HG03558 (cell line): ENCODE measurements around the gene GFY.
"Not testable (repeated sequence)": the region's sequence is repeated elsewhere in the genome, so short reads cannot be mapped to it uniquely, and the experiment has no call there.

Source experiments
- ATAC-seq: cut with Tn5 transposase; IDR thresholded peaks from one replicate; pipeline ENCODE4 v1.9.1; 2021; ENCODE audit warnings: moderate number of reproducible peaks; ENCODE audit not compliant: unreplicated experiment; ENCODE audit errors: extremely low read depth

Gene GFY

DNA sequence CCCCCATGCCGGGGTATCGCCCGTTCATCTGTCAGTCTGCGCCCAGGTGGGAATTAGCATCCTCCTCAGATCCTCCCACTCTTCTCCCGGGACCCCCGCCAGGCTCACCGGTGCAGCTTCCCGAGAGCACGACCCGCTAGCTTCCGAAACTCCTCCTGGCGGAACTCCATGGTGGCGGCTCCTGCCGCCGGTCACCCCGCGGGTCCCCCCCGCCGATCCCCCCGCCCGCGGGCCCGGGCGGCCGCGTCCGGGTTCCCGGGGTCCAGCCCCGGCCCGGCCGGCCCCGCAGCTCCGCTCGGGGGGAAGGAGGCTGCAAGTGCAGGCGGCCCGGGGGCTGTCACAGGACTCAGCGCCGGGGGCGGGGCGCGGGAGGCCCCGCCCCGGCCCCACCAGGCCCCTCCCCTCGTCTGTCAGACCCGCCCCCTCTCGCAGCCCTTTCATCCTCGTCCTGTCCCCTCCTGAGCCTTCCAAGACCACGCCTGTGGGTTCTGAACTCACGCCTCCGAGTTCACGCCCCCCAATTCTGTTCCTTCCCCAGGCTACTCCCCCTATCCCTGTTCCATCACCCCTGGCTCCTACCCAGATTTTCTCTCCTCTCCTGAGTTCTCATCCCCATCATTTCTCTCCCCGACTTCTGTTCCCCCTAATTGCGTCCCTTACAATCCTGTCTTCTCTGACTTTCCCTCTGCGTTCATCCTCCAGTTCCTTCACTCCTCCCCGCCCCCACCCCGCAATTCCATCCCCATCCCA is 16.2 kb downstream of the GFY start, which contains the start of gene SLC17A7:
Gene SLC17A7 (minus strand): TSS at position 318 of the 750 bp plus-strand sequence. CDS start 148 bp downstream, at position 170.
- no peak for ATAC-seq

DNA sequence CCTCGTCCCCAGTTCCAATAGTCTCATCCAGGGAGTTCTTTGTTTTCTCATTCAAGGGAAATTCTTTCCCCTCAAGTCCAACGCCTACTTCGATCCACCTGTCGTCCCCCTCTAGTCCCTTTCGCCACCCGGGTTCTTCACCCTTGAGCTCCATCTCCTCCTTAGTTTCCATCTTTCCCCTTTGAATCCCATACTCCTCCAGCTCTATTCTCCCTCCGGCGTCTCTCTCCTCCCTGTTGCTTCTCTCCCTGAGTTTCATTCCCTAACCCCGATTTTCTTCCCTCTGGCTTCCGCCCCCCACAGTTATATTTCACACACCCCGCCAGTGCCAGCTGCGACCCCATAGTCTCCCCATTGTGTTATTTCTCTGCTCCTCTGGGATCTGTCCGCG is 16.8 kb downstream of the GFY start:
- ATAC-seq: no peak

DNA sequence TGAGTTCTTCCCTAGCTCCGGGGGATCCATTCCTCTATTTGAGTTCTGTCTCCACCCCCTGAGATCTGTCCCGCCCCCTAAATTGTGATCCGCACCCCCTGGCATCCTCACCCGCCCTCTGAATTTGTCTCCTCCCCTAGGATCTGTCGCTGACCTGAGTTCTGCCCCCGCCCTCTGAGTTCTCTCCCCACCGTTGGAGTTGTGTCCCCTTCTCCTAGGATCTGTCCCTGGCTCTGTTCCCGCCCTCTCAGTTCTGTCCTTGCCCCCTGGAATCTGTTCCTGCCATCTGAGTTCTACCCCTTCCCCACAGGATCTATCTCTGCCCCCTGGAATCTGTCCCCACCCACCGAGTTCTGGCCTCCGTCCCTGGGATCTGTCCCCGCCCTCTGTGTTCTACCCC is 17.2 kb downstream of the GFY start:
- ATAC-seq: no peak

DNA sequence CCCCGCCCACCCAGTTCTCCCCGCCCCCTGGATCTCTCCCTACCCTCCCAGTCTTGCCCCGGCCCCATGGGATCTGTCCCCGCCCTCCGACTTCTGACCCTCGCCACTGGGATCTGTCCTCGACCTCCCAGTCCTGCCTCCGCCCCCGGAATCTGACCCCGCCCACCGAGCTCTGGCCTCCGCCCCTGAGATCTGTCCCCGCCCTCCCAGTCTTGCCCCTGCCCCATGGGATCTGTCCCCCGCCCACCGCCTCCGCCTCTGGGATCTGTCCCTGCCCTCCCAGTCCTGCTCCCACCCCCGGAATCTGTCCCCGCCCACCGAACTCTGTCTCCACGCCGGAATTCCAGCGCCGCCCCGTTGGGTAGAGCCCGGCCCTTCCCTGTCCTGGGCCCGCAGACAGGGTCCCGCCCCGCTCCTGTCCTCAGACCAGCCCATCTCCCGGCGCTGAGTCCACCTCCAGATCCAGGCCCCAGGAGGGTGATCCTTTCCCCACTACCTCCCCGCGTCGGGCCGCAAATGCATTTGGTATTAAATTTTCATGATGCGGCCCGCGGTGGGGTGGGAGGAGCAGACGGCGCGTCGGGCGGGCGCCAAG is 17.7 kb downstream of the GFY start:
- no peak for ATAC-seq

DNA sequence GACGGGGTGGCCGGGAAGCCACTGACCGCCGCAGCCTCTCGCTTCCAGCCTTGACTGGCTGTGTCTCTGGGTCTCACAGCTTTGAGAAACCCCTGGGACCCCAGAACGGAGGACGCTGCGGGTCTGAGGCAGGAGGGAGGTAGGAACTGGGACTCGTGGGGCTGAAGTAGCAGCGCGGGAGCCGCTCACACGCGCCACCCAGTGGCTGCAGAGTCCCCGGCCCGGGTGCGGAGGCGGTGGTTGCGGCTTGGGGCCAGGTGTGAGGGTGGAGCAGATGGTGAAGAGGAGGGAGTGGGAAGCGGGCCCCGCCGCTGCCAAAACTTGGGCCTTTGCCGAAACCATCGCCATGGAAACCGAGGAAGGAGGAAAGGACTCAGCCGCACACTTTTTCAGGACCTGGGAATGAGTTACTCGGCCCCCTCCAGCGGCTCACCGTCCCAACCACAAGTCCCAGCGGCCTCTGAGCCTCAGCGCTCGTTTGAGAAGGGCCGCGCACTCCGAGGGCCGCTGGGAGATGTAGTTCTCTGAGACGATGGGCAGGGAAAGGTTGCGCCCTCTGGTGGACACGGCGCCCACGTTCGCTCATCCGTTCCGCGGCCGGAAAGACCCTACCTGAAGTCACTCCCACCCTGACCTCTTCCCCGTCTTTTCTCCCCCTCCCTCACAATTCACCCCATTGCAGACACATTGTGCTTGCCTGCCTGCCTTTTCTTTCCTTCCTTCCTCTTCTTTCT is 18.3 kb downstream of the GFY start:
- ATAC-seq: peak; percentile 39

DNA sequence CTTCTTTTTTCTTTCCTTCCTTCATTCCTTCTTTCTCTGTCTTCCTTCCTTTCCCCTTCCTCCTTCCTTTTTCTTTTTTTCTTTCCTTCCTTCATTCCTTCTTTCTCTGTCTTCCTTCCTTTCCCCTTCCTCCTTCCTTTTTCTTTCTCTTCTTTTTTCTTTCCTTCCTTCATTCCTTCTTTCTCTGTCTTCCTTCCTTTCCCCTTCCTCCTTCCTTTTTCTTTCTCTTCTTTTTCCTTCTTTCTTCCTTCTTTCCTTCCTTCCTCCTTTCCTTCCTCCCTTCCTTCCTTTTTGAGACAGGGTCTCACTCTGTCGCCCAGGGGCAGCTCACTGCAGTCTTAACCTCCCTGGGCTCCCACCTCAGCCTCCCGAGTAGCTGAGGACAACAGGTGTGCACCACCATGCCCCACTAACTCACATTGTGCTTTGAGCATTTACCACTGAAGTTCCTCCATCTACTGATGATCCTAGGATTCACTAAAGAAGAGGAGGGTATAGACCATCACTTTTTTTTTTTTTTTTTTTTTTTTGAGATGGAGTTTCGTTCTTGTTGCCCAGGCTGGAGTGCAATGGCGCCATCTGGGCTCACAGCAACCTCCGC is 19.0 kb downstream of the GFY start:
- not testable (repeated sequence) for ATAC-seq

DNA sequence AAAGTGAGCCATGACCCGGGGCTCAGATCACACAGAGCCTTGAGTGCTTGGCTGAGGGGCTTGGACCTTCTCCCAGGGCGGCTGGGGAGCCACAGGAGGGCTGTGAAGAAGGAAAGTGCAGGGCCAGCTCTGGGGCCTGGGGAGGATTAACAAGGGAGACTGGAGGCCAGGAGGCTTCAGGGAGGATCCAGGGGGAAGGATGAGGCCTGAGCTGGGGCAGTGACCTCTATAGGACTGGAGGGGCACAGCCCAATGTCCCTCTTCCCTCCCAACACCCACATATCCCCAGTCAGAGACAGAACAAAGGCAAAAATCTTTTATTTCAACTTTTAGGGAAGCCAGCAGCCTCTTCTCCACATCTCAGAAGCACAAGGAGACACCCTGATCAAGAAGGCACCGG is 20.8 kb downstream of the GFY start:
- no peak for ATAC-seq

DNA sequence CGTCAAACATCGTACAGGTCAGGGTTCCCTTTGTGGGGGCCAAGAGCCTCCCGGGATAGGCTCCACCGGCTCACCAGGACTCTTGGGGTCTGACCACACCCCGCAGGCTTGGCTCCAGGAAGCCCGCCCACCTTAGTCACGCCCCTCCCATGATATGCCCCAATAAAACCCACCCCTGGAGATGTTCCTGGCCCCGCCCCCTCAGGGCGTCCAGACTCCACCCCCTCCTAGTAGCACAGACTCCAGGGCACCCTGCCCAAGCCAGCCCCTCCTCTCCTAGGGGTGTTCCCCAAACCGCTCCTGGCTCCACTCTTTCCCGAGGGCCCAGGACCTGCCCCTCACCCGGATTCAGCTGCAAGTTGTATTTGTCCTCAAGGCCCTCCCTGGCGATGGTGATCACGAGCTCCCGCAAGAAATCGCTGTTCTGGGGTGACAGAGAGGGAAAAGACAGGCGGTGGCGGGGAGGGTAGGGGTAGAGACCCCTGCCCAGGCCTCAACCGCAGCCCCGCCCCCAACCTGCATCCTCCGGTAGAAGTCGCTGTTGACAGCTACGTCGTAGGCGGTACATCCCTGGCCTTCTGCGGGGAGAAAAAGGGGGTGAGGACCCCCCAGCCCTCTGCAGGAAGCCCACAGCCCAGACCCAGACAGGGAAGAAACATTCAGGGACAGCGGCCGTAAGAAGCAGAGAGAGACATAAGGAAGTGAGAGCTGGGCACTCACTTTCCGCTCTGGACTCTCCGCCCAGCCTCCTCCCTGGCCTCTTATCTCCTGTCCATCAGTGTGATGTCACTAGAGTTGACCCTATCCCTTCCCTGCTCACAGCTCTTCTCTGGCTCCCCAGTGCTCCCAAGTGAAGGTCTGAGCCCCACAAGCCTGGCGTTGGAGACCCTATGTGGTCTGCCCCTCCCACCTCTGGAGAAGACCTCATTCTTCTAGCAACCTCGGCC is 22.6 kb downstream of the GFY start:
- no peak for ATAC-seq

DNA sequence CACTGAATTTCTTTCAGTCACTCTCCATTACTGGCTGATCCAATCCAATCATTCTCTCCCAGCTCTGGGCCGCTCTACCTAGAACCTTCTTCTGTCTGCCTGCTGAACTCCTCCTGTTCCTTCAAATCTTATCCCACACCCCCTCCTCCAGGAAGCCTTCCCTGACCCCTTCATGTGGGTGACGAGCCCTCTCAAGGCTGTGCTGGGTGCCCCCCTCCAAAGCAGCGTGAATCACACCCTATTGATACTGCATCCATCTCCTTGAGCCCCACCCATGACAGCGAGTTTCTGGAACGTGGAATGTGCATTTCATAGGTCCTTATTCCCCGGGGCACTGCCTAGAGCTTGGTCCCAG is 23.2 kb downstream of the GFY start:
- no peak for ATAC-seq

DNA sequence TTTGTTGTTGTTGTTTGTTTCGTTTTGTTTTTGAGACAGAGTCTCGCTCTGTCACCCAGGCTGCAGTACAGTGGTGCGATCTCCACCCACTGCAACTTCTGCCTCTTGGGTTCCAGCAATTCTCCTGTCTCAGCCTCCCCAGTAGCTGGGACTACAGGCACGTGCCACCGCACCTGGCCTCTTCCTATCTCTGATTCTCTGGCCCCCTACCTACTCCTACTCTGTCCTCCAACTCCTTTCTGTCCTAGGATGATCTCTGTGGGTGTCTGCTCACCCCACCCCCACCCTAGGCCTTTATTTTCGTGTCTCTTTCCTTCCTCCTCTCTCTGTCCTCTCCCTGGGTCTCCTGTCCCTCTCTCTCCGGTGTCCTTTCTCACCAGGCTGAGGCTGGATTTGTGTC is 25.2 kb downstream of the GFY start:
- no peak for ATAC-seq

DNA sequence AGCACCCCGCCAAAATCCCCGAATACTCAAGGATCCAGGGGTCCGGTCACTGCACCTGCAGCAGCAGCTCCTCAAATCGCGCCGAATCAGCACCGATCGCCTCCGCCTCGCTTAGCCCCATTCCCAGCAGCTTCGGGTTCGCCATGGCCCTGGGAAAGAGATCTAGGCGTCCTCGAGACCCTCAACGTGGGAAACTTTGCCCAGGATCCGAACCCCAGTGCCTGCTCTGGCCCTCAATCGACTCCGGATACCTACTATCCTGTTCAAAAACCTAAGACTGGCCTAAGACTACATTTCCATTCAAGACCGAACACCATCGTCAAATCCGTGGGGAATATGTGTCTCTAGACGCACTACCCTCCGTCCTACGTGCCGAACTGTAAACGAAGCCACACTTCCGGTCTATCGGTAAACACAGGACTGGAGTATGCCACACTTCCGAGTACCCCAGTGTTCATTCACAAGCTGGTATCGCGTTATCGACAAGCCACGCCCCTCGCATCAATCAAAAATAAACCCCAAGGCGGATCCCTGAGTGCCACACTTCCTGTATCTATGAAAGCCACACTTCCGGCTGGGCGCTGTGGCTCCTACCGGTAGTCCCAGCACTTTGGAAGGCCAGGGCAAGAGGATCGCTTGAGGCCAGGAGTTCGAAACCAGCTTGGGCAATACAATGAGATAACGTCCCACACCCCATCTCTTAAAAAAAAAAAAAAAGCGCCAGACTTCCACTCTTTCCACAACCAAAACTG is 26.4 kb downstream of the GFY start, which contains the start of gene PIH1D1:
Gene PIH1D1 (minus strand): TSS at position 385 of the 752 bp plus-strand sequence. CDS start 240 bp downstream, at position 145.
- ATAC-seq: no peak

DNA sequence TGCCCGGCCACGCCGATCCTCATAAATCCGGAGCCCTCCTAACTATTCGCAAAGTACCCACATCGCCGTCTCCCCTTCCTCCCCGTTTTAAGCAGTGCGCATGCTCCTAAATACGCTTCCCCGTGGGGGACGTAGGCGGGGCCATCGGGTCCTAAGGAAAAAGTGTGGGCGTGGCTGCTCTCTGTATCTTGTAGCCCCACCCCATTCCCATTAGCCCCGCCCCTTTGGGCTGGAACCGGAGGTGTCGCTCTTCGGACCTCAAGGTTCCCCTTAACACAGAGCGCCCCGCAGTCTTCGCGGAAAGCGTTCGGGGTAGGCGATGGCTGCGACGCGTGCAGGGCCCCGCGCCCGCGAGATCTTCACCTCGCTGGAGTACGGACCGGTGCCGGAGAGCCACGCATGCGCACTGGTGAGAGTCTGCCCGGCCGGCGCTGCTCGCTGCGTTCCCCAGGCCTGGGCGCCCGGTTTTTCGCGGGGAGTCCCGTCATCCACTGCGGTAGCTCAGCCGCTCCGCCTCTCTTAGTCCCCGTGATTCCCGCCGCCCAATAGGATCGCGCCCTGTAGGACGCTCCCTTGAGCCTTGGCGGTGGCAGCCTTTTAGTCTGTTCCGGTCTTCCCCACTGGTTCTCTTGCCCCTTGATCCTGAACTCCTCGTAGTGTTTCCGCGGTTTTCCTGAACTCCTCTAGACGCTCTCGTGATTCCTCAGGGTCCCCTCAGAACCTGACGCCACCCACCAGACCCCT is 28.0 kb downstream of the GFY start, which contains the start of gene ALDH16A1:
Gene ALDH16A1 (plus strand): TSS at position 213 of the 744 bp plus-strand sequence. CDS start 107 bp downstream, at position 320.
- peak; percentile 66 for ATAC-seq

DNA sequence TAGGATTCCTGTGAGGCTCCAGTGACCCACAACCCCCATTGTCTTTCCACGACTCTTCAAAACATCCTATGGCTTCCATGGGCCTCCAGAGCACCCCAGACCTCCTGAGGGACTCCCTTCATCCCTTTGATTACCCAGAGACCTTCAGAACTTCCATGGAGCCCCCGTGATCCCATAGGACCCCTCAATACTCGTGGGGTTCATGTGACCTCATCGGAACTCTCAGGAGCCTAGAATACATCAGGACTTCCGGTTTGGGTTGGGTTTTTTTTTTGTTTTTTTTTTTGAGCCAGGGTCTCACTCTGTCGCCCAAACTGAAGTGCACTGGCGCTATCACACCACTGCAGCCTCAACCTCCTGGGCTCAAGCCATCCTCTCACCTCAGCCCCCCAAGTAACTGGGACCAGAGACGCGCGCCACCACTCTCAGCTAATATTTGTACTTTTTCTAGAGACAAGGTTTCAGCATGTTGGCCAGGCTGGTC is 28.6 kb downstream of the GFY start:
- ATAC-seq: no peak

DNA sequence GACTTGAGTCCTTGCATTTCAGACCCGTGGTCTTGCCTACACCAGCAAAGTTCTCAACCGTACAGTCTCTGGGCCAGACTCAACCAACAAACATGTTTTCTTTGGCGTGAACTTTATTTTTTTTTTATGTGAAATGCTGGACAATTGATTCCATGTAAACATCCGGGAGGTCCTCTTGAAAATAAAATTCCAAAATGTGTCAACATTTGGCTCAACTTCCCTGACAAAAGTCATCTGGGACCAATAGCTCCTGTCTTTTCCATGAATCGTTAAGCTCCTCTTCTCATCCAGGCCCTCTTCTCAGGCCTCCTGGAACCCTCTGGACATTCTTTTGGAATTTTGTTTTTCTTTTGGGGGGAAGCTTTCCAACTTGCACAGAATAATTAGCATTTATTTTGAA is 30.6 kb downstream of the GFY start:
- ATAC-seq: no peak

DNA sequence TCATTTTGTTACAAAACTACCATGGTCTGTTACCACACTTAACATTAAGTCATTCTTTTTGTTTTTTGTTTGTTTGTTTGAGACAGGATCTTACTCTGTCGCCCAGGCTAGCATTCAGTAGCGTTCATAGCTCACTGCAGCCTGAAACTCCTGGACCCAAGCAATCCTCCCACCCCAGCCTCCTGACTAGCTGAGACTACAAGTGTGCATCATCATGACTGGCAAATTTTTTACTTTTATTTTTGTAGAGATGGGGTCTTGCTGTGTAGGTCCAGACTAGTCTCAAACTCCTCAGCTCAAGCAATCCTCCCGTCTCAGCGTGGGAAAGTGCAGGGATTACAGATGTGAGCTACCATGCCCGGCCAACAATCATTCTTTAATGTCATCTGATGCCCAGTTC is 31.1 kb downstream of the GFY start:
- no peak for ATAC-seq

DNA sequence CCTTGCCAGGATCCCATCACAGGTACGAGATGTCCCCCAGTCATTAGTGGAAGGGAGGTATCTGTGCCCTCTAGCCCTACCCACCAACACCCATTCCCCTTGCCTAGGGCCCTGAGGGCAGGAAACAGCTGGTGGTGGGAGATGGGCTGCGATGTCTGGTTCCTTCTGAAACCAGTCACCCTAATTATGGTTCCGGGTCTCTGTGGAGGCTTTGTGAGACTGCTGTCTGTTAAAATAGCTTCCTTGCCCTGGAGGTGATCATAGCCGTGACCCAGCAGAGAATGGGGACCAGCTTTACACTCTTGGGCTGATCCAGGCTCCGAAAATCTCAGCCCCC is 33.3 kb downstream of the GFY start:
- no peak for ATAC-seq

DNA sequence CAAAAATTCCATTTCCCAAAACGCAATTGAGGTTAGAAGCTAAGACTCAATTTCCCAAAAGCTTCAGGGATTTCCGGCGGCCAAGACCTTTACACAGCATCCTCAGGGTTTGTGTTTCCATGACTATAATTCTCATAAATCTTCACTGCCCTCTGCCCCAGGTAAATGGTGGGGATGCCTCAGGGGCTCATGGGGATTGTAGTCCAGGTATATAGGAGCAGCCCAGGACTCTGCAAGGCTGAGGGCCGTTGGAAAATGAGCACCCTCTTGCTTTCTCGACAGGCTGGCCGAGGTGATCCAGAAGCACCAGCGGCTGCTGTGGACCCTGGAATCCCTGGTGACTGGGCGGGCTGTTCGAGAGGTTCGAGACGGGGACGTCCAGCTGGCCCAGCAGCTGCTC is 34.2 kb downstream of the GFY start:
- no peak for ATAC-seq

DNA sequence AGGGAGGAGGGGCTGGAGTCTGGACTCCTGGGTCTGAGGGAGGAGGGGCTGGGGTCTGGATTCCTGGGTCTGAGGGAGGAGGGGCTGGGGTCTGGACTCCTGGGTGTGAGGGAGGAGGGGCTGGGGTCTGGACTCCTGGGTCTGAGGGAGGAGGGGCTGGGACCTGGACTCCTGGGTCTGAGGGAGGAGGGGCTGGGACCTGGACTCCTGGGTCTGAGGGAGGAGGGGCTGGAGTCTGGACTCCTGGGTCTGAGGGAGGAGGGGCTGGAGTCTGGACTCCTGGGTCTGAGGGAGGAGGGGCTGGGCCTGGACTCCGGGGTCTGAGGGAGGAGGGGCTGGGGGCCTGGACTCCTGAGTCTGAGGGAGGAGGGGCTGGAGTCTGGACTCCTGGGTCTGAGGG is 35.9 kb downstream of the GFY start:
- ATAC-seq: not testable (repeated sequence)
